Lung (tissue), 12 donors: Measurements from ENCODE around the gene TRPT1. TPM values are rescaled to one million over a fixed set of nuclear protein-coding genes. Genes with fewer than 3 reads are reported as not detected.

ENCODE experiments used
- ATAC-seq: fragments of 200-7000 bp; cut with Tn5 transposase; one replicate; pipeline ENCODE4 v1.9.1; 2020; ENCODE audit warnings: moderate number of reproducible peaks; ENCODE audit not compliant: insufficient read depth, low FRiP score
- DNase-seq, 3 donors: peaks; one replicate each; pipeline ENCODE4 v3.0.0-alpha.2; 2013 to 2017
- H3K27ac ChIP-seq, 2 donors: one replicate each; pipeline ENCODE4 v1.5.1; 2013; ENCODE audit warnings: mild to moderate bottlenecking in 2 of 2, moderate library complexity in 2 of 2, control low read depth in 1 of 2, inconsistent platforms in 1 of 2, low read depth in 1 of 2, low read length in 1 of 2
- H3K27me3 ChIP-seq, 3 donors: one replicate each; pipeline ENCODE4 v1.5.1; 2013; ENCODE audit warnings: low read length in 2 of 3; ENCODE audit not compliant: control insufficient read depth in 3 of 3, insufficient read depth in 3 of 3
- H3K36me3 ChIP-seq, 4 donors: one replicate each; pipeline ENCODE4 v1.5.1; 2013; ENCODE audit warnings: low read length in 4 of 4, mild to moderate bottlenecking in 1 of 4, moderate library complexity in 1 of 4; ENCODE audit not compliant: control insufficient read depth in 4 of 4, insufficient read depth in 4 of 4
- H3K4me1 ChIP-seq, 5 donors: one replicate each; pipeline ENCODE4 v1.5.1; 2013; ENCODE audit warnings: low read length in 5 of 5, mild to moderate bottlenecking in 2 of 5, moderate library complexity in 1 of 5; ENCODE audit not compliant: control insufficient read depth in 5 of 5, insufficient read depth in 5 of 5
- H3K4me3 ChIP-seq: one replicate; pipeline ENCODE4 v1.5.1; 2013; ENCODE audit warnings: mild to moderate bottlenecking, control low read depth, moderate library complexity
- H3K9ac ChIP-seq, 2 donors: one replicate each; pipeline ENCODE4 v1.5.1; 2013; ENCODE audit warnings: low read length in 2 of 2, control low read depth in 1 of 2; ENCODE audit not compliant: insufficient read depth in 1 of 2
- H3K9me3 ChIP-seq, 4 donors: one replicate each; pipeline ENCODE4 v1.5.1; 2013; ENCODE audit warnings: low read length in 3 of 4, mild to moderate bottlenecking in 1 of 4, moderate library complexity in 1 of 4; ENCODE audit not compliant: control insufficient read depth in 4 of 4, insufficient read depth in 3 of 4
- WGBS, 2 donors: extraction: QIAGEN DNeasy Blood & Tissue Kit; methylation state at CpG; one replicate each; pipeline ENCODE4 v1.1.7; 2013; 5-methylcytosine and 5-hydroxymethylcytosine counted together
- polyA plus RNA-seq, 2 donors: library from polyadenylated mRNA; stranded (reverse); fragments of 200-250 nt; gene quantifications; one replicate each; pipeline ENCODE4 v1.2.1, GENCODE V29; 2013
- total RNA-seq, 2 donors: library from RNA; depleted of rRNA in 1 of 2; stranded (reverse); fragments of >200 nt in 1 of 2; gene quantifications; one replicate each; pipeline ENCODE4 v1.2.1, GENCODE V29; 2014 to 2021
- TF ChIP-seq, protein P1 (sequence below): IDR thresholded peaks from 2 replicates; pipeline ENCODE4 v1.5.1; 2012; ENCODE audit warnings: mild to moderate bottlenecking; ENCODE audit errors: control extremely low read depth, extremely low read depth
- donor health status: control.
- donor health status: control.
- donor health status: Bipolar disorder and iron deficiency.
- donor health status: healthy.
- donor health status: DM: yes; HTN: yes; CAD: no.

TRPT1 gene
- total and polyA plus RNA-seq, 4 donors: 18.3 to 62.5 (median 34.3) TPM

DNA sequence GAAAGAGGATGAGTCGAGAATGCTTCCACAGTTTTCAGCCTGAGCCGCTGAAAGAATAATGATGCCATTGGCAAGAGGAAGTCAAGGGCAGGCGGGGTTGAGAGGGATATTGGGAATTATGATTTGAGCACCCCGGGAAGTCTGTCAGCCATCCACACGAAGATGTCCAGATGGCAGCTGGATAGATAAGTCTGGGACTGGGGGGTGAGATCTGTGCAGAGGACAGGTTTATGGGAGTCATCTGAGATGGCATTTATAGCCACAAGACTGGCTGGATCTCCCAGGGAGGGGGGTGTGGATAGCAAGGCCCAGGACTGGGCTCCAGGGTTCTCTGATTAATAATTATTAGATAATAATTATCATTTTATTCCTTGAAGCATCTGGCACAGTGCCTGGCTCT is 45.1 kb downstream of the TRPT1 start:
- H3K36me3 ChIP-seq: no peaks in the 10 kb centered on the region
- peak overlapping the region in 1 of 2 donors; percentile 83 for H3K27ac ChIP-seq
- no peak overlapping the region for H3K9ac ChIP-seq
- DNase-seq (peak in 2 of 3 donors; percentile 8 to 11), ATAC-seq (no peak)
- no peaks in the 10 kb centered on the region for H3K27me3 ChIP-seq
- peaks cover 0 to 28% (median 0%) of the 10 kb centered on the region in 5 donors for H3K4me1 ChIP-seq
- TF ChIP-seq, protein P1, sequence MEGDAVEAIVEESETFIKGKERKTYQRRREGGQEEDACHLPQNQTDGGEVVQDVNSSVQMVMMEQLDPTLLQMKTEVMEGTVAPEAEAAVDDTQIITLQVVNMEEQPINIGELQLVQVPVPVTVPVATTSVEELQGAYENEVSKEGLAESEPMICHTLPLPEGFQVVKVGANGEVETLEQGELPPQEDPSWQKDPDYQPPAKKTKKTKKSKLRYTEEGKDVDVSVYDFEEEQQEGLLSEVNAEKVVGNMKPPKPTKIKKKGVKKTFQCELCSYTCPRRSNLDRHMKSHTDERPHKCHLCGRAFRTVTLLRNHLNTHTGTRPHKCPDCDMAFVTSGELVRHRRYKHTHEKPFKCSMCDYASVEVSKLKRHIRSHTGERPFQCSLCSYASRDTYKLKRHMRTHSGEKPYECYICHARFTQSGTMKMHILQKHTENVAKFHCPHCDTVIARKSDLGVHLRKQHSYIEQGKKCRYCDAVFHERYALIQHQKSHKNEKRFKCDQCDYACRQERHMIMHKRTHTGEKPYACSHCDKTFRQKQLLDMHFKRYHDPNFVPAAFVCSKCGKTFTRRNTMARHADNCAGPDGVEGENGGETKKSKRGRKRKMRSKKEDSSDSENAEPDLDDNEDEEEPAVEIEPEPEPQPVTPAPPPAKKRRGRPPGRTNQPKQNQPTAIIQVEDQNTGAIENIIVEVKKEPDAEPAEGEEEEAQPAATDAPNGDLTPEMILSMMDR: no peak
- no peaks in the 10 kb centered on the region for H3K9me3 ChIP-seq
- H3K4me3 ChIP-seq: no peak overlapping the region
- 66 to 74% methylated on average over 5 of the region's 5 CpGs for WGBS, 2 donors

DNA sequence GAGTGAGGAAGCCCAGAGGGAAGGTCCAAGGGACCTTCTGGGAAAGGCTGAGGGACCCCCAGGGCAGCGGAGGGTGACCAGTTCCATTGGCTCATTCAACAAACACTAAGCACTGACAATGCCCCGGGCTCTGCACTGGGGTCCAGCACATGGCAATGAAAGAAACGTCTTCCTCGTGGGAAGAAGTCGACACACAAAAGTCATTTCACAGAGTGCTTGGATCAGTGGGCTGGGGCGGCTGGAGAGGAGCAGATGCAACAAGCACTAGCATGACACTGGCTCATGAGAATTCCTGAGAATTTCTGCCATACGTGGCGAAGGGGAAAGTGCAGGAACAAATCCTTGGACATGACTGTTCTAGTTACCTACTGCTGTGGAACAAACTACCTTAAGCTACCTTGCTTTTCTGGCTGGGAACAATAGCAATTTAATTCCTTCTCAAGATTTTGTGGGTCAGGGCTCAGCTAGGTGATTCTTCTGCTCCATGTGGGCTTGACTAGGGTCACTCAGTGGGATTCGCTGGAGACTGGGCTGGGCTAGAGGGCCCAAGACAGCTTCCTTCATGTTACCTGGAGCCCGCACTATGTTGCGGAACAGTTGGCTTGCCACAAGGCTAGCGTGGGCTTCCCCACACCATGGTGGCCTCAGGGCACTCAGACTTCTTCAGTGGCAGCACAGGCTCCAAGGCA is 46.9 kb downstream of the TRPT1 start:
- Histone ChIP-seq H3K4me3 (no peak overlapping the region), H3K9ac (no peak overlapping the region), H3K9me3 (no peaks in the 10 kb centered on the region), H3K4me1 (peaks cover 0 to 18% (median 0%) of the 10 kb centered on the region in 5 donors), H3K36me3 (no peaks in the 10 kb centered on the region), H3K27me3 (no peaks in the 10 kb centered on the region), H3K27ac (no peak overlapping the region)
- TF ChIP-seq, protein P1: no peak
- WGBS, 2 donors: 93 to 95% methylated on average over 12 of the region's 12 CpGs
- ATAC-seq: no peak
- DNase-seq: no peak

DNA sequence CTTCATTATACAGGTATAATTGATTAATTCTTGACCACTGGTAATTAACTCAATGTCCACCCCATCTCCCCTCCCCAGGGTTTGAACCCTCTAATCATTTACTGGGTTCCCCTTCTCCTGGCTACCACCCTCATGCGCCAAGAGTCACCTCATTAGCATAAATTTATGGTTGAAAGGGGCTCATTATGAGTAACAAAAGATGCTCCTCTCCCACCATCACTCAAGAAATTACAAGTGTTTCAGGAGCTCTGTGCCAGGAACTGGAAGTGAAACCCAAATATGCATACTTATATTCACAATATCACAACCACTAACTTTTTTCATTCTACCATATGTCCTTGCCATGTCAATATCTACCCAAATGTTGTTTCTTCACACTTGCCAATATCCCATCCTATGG is 47.8 kb downstream of the TRPT1 start:
- no peaks in the 10 kb centered on the region for H3K27me3 ChIP-seq
- H3K4me1 ChIP-seq: peaks cover 0 to 18% (median 0%) of the 10 kb centered on the region in 5 donors
- H3K27ac ChIP-seq: no peak overlapping the region
- no peak for DNase-seq
- no peak overlapping the region for H3K9ac ChIP-seq
- TF ChIP-seq, protein P1: no peak
- WGBS, 2 donors: 92 to 100% methylated on average over 1 of the region's 1 CpG
- no peaks in the 10 kb centered on the region for H3K36me3 ChIP-seq
- no peaks in the 10 kb centered on the region for H3K9me3 ChIP-seq
- H3K4me3 ChIP-seq: no peak overlapping the region
- ATAC-seq: no peak
